ENCODE results near the gene MT1B. TPM values are rescaled to one million over a fixed set of nuclear protein-coding genes. Genes with fewer than 3 reads are reported as not detected.

Gene MT1B
- total RNA-seq = 1 to 10 TPM in 3 of 6 experiments, not detected in 3; 1.6 to 7.7 (median 2.2) TPM
- long read RNA-seq = 0 reads

GRCh38 chr16:56651586-56651985 lies at the start of gene MT1B:
Gene MT1B (plus strand): TSS chr16:56651886. CDS start chr16:56651954, 68 bp downstream.
- WGBS (ENCODE audit: insufficient coverage, low coverage, low lambda C conversion rate, missing lambda C conversion rate) = 30% methylated on average over 2 of the region's 7 CpGs
- DNase-seq (no peak), ATAC-seq (no peak)
- Histone ChIP-seq H3K27me3 (no peaks in the 10 kb centered on the region), H3K36me3 (no peaks in the 10 kb centered on the region), H3K4me3 (no peak within 1 kb of the TSS), H3K27ac (no peak within 1 kb of the TSS), H3K4me1 (peaks cover 0 to 19% (median 0%) of the 10 kb centered on the region in 4 donors), H3K9me3 (no peaks in the 10 kb centered on the region)
- intact Hi-C loops (cut with DNase I) = no loop called here
- TF ChIP-seq POLR2A (IDR thresholded peaks at IDR 0.05) (no peak), CTCF (IDR thresholded peaks at IDR 0.05) (no peak)

GRCh38 chr16:56603589-56603988 lies 48.1 kb upstream of the MT1B start:
- DNase-seq = peak in 2 of 3 donors; percentile 48 to 67
- ATAC-seq = peak in 2 of 4 donors; percentile 6 to 15

GRCh38 chr16:56604966-56605365 lies 46.7 kb upstream of the MT1B start:
- no peak for DNase-seq
- WGBS (ENCODE audit: insufficient coverage, low coverage, low lambda C conversion rate, missing lambda C conversion rate) = 83% methylated on average over 2 of the region's 4 CpGs
- TF ChIP-seq CTCF (IDR thresholded peaks at IDR 0.05) (no peak), POLR2A (IDR thresholded peaks at IDR 0.05) (no peak)
- Histone ChIP-seq H3K27ac (no peak overlapping the region), H3K4me3 (no peak overlapping the region), H3K9me3 (no peaks in the 10 kb centered on the region), H3K27me3 (no peaks in the 10 kb centered on the region), H3K36me3 (no peaks in the 10 kb centered on the region), H3K4me1 (peaks cover 0 to 24% (median 8%) of the 10 kb centered on the region in 4 donors)
- intact Hi-C loops (cut with DNase I) = loop anchor here in 1 of 2 donors (10.0 kb wide), 1 partner anchor 90 kb away; no protein-coding TSS in a partner anchor
- ATAC-seq = no peak

More at GRCh38 chr16:56603589-56603988, 48.1 kb upstream of the MT1B start:
- TF ChIP-seq CTCF (IDR thresholded peaks at IDR 0.05) (peak; percentile 47 to 55 (median 52)), POLR2A (IDR thresholded peaks at IDR 0.05) (no peak)
- 17% methylated on average over 4 of the region's 4 CpGs for WGBS (ENCODE audit: insufficient coverage, low coverage, low lambda C conversion rate, missing lambda C conversion rate)
- intact Hi-C loops (cut with DNase I) = loop anchor here in 1 of 2 donors (10.0 kb wide), 1 partner anchor 91 kb away; no protein-coding TSS in a partner anchor
- Histone ChIP-seq H3K4me1 (peaks cover 0 to 24% (median 8%) of the 10 kb centered on the region in 4 donors), H3K4me3 (no peak overlapping the region), H3K27me3 (no peaks in the 10 kb centered on the region), H3K36me3 (no peaks in the 10 kb centered on the region), H3K9me3 (no peaks in the 10 kb centered on the region), H3K27ac (no peak overlapping the region)

GRCh38 chr16:56605475-56605874 lies 46.2 kb upstream of the MT1B start:
- no peak overlapping the region for H3K4me3 ChIP-seq
- TF ChIP-seq CTCF (IDR thresholded peaks at IDR 0.05) = no peak
- TF ChIP-seq POLR2A (IDR thresholded peaks at IDR 0.05) = no peak
- H3K36me3 ChIP-seq = no peaks in the 10 kb centered on the region
- DNase-seq (no peak), ATAC-seq (no peak)
- peaks cover 0 to 24% (median 8%) of the 10 kb centered on the region in 4 donors for H3K4me1 ChIP-seq
- peak overlapping the region; percentile 65 to 95 (median 84) for H3K27ac ChIP-seq
- H3K9me3 ChIP-seq = no peaks in the 10 kb centered on the region
- no peaks in the 10 kb centered on the region for H3K27me3 ChIP-seq
- 80% methylated on average over 1 of the region's 1 CpG for WGBS (ENCODE audit: insufficient coverage, low coverage, low lambda C conversion rate, missing lambda C conversion rate)
- intact Hi-C loops (cut with DNase I) = loop anchor here in 1 of 2 donors (10.0 kb wide), 1 partner anchor 89 kb away; no protein-coding TSS in a partner anchor

Data from right lobe of liver (tissue), 6 donors.